ENCODE measurements around the gene DENND2A.

GRCh38 chr7:140570120-140570519 is 70.5 kb downstream of the DENND2A start:
- TF ChIP-seq CTCF (IDR thresholded peaks at IDR 0.05) (no peak), POLR2A (IDR thresholded peaks at IDR 0.05) (no peak)

Data from thyroid gland (tissue), 4 donors.